HG03066 (cell line): ENCODE results near the gene NFIC.

Source experiments
- ATAC-seq: cut with Tn5 transposase; IDR thresholded peaks from one replicate; pipeline ENCODE4 v1.9.1; 2021; ENCODE audit warnings: low read depth; ENCODE audit not compliant: unreplicated experiment

NFIC gene

DNA sequence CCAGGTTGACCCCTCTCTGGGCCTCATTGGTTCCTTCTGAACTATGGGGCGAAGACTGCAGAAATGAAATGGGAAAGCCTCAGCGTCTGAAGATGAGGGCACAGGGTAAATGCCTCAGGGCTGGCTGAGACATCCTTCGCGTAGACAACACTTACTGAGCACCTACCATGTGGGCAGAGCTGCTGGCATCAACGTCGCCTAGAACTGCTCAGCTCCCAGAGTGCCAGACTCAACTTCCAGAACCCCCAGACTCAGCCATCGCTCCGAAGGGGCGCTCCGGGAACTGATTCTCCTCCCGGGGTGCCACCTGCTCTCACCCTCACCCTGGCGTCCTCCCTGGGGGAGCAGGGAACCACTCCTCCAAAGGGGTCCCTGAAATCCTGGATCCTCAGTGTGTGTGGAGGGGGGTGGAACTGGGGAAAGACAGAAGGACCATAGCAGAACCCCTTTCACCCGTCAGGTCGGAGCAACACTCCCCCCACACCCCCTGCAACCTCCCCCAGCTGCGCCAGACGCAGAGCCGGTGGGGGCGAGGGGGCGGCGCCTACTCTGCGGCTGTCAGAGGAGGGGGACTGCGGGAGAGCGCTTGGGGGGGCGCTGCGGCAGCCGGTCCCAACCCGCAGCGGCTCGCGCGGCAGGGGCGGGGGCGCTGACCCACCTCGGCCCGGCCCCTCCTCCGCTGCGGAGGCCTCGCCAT, 8.2 kb upstream of the NFIC start:
- no peak for ATAC-seq

DNA sequence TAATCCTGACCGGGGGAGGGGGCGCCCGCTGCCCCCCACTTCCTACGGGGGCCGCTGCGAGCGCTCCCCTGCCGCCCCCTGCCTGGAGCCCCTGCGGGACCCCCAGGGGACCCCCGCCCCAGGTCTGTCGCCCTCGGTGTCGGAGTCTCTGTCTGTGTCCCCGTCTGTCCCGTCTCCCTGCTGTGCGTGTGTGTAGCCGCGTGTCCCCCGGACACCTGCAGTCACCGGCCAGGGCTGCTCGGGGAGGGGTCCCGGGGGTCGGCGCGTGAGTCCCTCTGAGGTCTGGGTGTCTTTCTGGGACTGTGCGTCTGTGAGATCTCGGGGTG, 7.7 kb upstream of the NFIC start:
- no peak for ATAC-seq

DNA sequence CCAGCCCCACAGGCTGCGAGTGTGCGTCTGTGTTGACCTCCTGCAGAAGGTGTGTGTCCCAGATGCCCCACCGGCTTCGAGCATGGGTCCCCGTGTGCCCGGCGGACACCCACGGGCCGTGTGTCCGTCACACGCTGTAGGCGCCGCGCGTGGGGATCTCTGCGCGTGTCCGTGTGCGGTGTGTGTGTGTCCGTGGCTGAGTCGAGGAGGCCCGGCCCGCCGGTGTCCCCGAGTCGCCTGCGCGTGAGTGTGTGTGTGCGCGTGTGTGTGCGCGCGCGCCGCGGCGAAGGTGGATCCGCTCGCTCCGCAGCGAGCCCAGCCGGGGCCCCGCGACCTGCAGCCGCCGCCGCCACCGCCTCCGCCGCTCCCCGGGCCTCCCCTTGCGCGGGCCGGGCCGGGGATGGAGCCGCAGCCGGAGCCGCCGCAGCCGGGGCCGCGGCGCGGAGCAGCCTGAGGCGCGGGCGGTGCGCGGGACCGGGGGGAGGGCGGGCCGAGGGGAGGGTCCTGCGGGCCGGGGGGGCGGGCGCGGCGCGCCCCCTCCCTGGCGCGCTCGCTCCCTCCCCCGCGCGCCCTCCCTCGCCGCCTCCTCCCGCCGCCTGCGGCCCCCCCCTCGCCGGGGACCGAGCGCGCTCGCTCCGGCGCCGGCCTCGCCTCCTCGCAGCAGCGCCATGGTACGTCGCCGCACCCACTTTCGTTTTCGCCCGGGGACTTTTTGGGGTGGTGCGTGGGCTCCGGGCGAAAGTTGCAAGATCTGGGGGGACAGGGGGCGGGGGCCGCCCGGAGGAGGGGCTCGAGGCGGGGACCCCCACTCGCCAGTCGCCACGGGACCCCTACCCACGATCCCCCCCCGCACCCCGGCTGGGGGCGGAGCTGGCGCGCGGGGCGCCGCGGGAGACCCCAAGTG, 7.1 kb upstream of the NFIC start:
- ATAC-seq, result no peak

GRCh38 chr19:3359919-3360420, 6.4 kb upstream of the NFIC start:
- no peak for ATAC-seq

- no peak for ATAC-seq
Measured at GRCh38 chr19:3360421-3361383, 5.7 kb upstream of the NFIC start.

DNA sequence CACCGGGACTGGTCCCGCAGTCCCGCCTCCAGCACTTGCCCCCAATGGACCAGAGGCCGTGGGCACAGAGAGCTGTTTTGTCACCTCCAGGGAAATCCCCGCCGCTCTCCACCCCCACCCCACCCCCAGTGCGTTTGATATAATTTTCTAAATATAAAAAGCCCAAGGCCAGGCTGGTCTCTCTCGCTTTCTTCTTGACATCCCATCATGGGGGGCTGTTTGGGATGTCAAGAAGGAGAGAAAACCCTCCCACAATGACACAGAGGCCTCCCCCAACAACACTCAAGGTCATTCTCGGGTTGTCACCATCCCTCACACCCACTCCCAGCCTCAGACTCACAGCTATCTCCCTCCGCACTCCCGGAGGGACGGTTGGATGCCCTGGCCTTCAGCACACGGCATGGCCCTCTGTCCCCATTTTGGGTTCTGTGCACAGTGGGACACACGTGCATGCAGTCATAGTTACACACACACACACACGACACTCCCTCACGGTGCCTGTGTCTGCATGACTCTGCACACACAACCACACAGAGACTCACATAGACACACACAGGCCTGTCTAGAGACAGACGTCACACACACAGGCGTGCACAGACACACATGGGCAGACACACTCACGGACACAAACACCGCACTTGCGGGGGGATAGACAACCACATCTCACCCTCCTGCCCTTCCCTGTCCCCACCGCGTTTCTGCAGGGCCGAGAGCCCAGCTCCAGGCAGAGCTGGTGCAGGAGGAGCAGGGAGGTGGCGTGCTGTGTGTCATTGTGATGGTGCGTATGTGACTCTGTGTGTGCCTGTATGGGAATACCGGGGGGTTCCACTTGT, 4.8 kb upstream of the NFIC start:
- ATAC-seq, result no peak

GRCh38 chr19:3362217-3362906, 4.0 kb upstream of the NFIC start:
- no peak for ATAC-seq

GRCh38 chr19:3363841-3364500, 2.4 kb upstream of the NFIC start:
- ATAC-seq, result no peak

GRCh38 chr19:3364501-3364858, 1.9 kb upstream of the NFIC start:
- no peak for ATAC-seq

DNA sequence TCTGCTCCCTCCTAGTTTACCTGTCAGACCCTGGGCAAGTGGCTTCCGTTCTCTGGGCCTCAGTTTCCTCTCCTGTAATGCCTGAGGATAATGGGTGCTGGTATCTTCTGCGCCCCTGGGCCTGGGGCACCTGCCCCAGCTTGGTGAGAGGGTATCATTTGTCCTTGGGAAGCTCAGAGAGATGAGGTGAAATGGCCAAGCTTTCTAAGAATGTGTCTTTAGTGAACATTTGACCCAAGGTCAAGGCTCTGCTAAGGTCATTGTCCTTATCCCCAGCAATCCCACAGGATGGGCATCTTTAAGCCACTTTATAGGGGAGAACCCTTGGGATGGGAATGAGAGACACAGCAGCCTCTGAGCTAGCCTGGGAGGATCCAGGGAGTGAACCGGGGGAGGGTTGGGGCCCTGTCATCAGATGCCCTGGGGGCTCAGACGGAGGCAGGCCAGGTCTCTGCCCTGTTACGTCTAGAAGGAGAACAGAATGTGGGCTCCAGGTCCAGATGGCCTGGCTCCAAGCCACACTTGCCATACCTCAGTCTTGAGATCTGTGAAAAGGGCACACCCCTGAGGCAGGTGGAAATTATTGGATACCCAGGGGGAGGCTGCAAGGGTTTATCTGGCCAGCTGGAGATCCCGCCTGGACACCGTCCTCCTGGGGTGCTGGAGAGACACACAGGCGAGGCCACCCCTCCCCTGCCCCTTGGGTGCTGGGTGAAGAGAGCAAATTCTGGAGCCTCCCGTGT, 1.1 kb upstream of the NFIC start:
- no peak for ATAC-seq

DNA sequence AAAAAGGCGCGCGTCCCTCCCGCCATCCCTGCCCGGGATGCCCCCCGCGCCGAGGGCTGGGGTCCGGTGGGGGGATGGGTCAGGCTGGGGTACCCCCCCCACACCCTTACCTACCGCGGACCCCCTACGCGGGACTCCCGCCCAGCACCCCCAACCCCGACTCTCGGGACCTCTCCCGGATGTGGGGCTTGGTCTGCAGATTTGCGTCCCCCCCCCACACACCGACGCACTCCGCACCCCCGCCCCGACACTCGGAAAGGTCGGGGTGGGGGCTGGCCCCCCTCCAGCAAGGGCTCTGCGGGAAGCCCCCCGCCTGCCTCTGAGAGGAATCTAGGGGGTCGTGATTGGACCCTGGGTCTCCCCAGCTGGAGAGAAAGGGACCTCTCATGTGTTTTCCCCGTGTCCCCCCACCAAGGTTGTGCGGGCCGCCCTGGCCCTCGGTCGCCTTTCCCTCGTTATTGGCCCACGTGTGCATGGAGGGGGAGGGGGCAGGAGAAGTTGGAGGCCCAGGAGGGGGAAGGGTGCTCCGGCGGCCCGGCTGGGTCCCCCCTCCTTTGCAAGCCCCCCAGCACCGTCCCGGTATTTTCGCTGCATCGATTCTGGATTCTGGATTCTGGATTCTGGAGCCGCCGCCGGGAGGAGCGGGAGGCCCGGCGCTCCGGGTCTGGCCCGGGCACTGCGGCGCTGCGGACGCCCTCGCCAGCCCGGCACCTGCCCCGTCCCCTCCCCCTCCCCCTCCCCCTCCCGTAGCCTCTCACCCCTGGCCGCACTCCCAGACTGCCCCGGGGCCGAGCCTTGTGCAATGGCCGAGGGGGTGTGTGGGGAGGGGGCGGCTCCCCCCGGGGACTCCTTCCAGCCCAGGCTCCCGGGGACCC, 607 bp downstream of the NFIC start:
- ATAC-seq, result no peak

DNA sequence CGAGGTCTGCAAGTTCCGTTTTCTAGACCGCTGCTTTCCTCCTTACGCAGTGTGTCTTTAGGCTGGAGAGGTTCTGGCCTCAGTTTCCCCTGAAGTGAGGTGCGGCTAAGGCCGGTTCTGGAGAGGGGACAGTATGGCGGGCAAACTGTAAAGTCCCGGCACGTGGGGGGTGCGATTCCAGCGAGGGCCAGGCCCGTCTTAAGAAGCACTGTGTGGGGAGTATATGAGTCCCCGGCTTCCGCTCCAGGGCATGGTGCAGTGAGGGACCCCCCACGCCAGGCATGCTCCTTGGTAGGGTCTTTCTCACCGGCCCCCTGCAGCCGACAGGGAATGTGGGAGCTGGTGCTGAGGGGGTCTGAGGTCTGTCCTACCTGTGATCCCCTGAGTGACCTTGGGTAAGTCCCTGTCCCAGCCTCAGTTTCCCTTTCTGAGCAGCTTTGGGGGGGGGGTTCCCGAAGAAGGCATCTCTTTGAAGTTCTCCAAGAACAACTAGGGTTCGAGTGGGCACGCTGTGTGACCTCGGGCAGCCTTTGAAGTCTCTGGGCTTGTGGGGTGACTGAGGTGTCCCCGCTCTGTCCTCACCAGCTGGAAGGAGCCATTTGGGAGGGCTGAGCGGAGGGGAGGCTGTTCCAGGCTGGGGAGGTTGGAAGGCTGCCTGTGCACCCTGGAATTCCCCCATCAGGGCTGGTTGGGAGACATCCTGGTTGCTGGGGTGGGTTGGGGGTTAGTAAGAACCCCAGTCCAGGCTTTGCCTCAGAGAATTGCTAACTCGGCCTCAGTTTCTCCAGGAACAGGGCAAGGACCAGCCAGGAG, 1.5 kb downstream of the NFIC start:
- no peak for ATAC-seq

GRCh38 chr19:3368441-3368795, 2.0 kb downstream of the NFIC start:
- no peak for ATAC-seq

GRCh38 chr19:3368848-3369336, 2.5 kb downstream of the NFIC start:
- ATAC-seq, result no peak

GRCh38 chr19:3369337-3370213, 3.2 kb downstream of the NFIC start:
- ATAC-seq, result no peak
